Stimulated activated naive CD4-positive, alpha-beta T cell (primary cell): ENCODE data around the gene ZNF853.
"Not testable (repeated sequence)": the region's sequence is repeated elsewhere in the genome, so short reads cannot be mapped to it uniquely, and the experiment has no call there.

Experiments
- DNase-seq, 6 experiments: peaks; one replicate each; lab custom pipeline; 2025; lab: John Stamatoyannopoulos, UW

ZNF853 gene

DNA sequence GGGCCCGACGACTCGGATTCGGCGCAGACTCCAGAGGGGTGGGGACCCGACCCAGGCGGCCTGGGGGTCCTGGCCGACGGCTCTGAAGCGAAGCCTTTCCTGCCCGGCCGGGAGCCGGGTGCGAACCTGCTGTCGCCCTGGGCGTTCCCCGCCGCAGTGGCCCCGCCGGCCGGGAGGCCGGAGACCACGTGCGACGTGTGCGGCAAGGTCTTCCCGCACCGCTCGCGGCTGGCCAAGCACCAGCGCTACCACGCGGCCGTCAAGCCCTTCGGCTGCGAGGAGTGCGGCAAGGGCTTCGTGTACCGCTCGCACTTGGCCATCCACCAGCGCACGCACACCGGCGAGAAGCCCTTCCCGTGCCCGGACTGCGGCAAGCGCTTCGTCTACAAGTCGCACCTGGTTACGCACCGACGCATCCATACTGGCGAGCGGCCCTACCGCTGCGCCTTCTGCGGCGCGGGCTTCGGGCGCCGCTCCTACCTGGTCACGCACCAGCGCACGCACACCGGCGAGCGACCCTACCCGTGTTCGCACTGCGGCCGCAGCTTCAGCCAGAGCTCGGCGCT, 37.1 kb downstream of the ZNF853 start:
- no peak for DNase-seq

DNA sequence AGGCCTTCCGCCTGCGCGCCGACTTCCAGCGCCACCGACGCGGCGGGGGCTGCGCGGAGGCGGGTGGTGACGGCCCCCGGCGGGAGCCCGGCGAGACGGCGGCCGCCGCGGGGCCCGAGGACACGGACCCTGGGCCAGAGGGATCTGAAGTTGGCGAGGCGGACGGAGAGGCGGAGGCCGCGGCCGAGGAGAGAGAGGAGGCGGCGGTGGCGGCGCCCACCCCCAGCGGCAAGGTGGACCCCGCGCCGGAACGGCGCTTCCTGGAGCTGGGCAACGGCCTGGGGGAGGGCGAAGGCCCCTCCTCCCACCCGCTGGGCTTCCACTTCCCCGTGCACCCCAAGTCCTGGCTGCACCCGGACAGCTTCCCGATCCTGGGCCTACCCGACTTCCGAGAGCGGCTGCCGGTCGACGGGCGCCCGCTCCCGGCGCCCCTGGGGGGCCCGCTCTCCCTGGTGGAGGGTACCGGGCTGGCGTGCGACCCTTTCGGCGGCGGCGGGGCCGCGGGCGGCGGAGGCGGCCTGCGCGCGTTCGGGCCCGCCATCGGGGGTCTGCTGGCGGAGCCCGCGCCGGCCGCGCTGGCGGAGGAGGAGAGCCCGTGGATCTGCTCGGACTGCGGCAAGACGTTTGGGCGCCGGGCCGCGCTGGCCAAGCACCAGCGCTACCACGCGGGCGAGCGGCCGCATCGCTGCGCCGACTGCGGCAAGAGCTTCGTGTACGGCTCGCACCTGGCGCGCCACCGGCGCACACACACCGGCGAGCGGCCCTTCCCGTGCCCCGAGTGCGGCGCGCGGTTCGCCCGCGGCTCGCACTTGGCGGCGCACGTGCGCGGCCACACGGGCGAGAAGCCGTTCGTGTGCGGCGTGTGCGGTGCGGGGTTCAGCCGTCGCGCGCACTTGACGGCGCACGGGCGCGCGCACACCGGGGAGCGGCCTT, 37.9 kb downstream of the ZNF853 start:
- no peak for DNase-seq

DNA sequence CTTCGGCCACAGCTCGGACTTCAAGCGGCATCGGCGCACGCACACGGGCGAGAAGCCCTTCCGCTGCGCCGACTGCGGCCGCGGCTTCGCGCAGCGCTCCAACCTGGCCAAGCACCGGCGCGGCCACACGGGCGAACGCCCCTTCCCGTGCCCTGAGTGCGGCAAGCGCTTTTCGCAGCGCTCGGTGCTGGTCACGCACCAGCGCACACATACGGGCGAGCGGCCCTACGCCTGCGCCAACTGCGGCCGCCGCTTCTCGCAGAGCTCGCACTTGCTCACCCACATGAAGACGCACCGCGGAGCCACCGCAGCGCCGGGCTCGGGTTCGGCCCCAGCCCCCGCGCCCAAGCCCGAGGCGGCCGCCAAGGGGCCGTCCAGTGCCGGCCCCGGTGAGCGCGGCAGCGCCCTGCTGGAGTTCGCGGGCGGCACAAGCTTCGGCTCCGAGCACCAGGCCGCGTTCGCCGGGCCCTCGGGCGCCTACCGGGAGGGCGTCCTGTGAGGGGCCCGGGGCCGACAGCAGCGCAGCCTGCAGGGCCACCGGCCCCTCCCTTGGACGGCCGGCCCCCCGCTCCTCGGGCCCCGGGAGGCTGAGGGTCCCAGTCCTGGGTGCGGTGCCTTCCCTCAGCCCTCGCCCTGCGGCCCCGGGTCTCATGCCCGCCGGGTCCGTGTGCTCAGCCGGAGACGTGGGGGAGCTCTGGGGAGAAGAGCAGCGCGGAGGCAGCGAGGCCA, 38.9 kb downstream of the ZNF853 start:
- no peak for DNase-seq

DNA sequence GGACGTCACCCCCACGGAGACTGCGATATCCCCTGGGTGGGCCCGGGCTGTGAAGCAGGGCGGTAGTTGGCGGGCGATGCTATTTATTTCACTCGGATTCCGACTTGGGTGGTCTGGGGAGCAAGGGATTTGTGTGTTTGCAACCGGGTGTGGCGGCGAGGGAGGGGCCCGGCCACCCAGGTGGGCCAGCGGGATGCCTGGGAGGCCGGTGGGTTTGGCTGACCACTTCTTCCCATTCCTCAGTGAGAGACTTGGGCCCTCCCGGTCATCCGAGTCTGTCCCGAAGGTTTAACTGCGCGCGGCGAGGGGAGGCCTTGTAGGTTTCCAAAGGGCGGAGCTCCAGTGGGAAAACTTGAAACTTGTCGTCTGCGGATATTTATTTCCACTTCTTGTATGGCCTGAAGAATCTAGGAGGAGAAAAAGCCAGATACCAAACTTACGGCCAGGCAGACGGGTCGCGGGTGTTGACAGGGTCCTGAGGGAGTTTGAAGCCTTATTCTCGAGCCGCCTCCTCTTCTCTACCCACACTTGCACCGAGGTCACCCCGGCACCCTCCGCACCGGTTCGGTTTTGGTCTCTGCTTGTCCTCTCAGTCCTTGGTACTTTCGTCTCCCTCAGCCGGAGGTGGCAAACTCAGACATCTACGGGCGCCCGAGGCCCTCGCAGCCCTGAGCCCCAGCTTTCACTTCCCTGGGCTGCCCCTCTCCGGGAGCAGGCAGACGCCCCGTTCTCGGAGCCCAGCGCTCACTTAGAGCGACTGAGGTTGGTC, 39.6 kb downstream of the ZNF853 start:
- no peak for DNase-seq

DNA sequence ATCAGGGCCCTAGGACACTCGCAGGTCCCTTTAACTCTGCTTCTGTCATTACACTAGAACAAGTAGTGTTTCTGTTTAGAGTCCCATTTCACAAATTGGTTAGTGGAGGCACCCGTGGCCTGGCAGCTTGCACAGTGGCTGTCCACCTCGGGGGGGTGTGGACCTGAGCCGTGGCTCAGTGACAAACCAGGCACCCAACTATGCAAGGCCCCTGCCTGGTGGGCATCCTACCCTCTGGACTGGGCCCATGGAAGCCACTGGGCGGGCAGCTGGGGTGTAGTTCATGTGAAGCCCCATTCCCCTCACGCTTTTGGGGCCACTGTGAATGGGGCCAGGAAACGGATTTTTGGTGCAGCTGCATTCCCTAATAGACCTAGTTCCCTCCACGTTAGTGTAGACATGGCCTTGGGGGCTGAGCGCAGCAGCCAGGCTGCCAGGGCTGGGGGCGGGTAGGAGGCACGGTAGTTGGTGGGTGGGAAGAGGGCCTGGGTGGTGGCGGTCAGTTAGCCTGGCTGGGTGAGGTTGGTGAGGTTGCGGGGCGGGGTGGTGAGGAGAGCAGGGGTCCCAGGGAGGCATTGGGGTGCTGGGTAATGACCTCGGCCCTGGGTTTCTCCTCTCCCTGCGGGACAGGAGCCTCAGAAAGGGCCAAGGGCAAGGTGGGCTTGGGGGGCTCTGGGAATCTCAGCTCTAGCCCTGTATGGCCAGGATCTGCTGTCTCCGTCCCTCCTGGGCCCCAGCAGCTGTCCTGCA, 40.4 kb downstream of the ZNF853 start:
- DNase-seq: no peak

DNA sequence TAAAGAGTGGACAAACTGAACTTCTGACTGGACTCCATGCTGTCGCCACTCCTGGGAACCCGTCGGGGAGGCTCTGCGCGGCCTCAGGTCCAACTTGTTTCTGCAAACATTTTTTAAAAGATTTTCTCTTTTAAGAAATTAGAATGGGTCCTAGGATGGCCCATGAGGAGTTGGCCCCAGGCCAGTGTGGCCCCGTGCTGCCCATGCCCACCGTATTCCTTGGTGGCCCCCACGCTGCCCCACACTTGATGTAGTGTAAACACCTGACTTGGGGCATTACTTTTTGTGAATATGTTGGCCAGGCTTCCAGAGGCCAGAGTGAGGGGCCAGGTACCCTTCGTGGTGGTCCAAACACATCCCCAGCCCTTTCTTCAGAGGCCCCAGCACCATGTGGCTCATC, 41.0 kb downstream of the ZNF853 start:
- no peak for DNase-seq

DNA sequence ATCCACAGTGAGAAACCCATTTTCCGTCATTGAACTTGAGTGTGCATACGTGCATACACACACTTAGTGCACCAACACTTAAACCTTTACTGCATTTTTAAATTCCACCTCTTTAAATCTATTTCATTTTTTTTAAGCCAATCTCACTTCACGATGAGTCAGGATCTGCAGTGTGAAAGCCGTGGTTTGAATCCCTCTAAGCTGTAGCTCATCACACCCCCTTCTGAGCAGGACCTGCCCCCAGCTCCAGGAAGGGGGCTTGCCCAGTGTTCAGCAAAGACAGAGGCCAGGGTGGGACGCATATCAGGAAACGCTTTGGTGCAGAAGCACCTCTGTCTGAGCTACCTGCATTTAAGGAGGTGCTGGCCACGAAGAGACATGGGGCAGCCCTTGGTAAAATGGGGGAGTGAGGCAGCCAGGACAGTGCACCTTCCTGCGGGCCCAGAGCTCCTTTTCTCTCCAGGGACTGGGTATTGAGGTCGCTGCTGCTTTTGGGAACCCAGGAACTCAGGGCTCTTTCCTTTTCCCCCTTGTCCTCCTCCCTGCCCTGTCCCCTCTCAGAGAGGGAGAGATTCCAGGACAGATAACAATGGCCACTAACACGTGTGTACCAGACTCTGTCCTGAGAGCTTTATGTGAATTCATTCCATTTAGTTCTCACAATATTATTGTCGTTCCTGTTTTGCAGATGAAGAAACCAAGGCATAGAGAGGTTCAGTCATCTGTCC, 43.4 kb downstream of the ZNF853 start:
- DNase-seq: no peak

DNA sequence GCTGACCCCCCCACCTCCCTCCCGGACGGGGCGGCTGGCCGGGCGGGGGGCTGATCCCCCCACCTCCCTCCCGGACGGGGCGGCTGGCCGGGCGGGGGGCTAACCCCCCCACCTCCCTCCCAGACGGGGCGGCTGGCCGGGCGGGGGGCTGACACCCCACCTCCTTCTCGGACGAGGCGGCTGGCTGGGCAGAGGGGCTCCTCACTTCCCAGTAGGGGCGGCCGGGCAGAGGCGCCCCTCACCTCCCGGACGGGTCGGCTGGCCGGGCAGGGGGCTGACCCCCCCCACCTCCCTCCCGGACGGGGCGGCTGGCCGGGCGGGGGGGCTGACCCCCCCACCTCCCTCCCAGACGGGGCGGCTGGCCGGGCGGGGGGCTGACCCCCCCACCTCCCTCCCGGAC, 55.4 kb downstream of the ZNF853 start:
- not testable (repeated sequence) for DNase-seq
